HEK293 (cell line): Measurements from ENCODE around the gene APOB.

Source experiments
- CTCF ChIA-PET: fragments of 350-600 bp; formaldehyde crosslinking; extraction: SDS; loops from one replicate; lab custom pipeline; 2021; ENCODE audit warnings: antibody characterized with exemption; lab: Yijun Ruan, JAX
- POLR2A ChIA-PET: fragments of 300-600 bp; formaldehyde crosslinking; extraction: SDS; loops from one replicate; lab custom pipeline; 2020; ENCODE audit warnings: antibody characterized with exemption, inconsistent platforms; lab: Yijun Ruan, JAX
- H3K27ac ChIP-seq: fragments of 200-500 bp; sonication (Bioruptor generic); 2 replicates; pipeline ENCODE4 v1.5.1; 2014; ENCODE audit warnings: low read depth, low read length, control low read depth, inconsistent platforms; ENCODE audit errors: extremely low read depth
- H3K36me3 ChIP-seq, 2 experiments: fragments of 200-500 bp in 1 of 2; sonication (Bioruptor generic) in 1 of 2; 1 replicate in 1 of 2; 2 replicates in 1 of 2; pipeline ENCODE4 v1.5.1; 2014 to 2017; ENCODE audit warnings: inconsistent platforms in 2 of 2, low read length in 2 of 2; ENCODE audit not compliant: control insufficient read depth in 2 of 2, insufficient read depth in 1 of 2
- H3K4me1 ChIP-seq: fragments of 200-500 bp; sonication (Bioruptor generic); 2 replicates; pipeline ENCODE4 v1.5.1; 2014; ENCODE audit warnings: mild to moderate bottlenecking, low read length, inconsistent platforms; ENCODE audit not compliant: control insufficient read depth, insufficient read depth
- H3K4me3 ChIP-seq: 2 replicates; pipeline ENCODE4 v1.5.1; 2011; ENCODE audit warnings: low read depth, mild to moderate bottlenecking, control low read depth, low read length, moderate library complexity
- H3K9me3 ChIP-seq: fragments of 200-500 bp; sonication (Bioruptor generic); 2 replicates; pipeline ENCODE4 v1.5.1; 2014; ENCODE audit warnings: low read depth, low read length, inconsistent platforms; ENCODE audit not compliant: control insufficient read depth, insufficient read depth
- GLI4 ChIP-seq: fragments of 450-650 bp; formaldehyde crosslinking; IDR thresholded peaks from 2 replicates; pipeline ENCODE4 v1.5.1; 2016; ENCODE audit warnings: missing biosample characterization, missing genetic modification characterization
- GLIS1 ChIP-seq: fragments of 450-650 bp; formaldehyde crosslinking; IDR thresholded peaks from 2 replicates; pipeline ENCODE4 v1.5.1; 2016; ENCODE audit warnings: missing biosample characterization, missing genetic modification characterization
- HOXD13 ChIP-seq: sonication (generic); formaldehyde crosslinking; IDR thresholded peaks from 2 replicates; pipeline ENCODE4 v1.8.0; 2022; ENCODE audit warnings: missing genetic modification reagents, borderline replicate concordance
- KLF9 ChIP-seq: fragments of 450-650 bp; formaldehyde crosslinking; IDR thresholded peaks from 2 replicates; pipeline ENCODE4 v1.5.1; 2016; ENCODE audit warnings: missing biosample characterization, missing genetic modification characterization, low read depth
- MYNN ChIP-seq: fragments of 450-650 bp; formaldehyde crosslinking; IDR thresholded peaks from 2 replicates; pipeline ENCODE4 v1.5.1; 2016; ENCODE audit warnings: missing biosample characterization, missing genetic modification characterization, borderline replicate concordance
- SALL2 ChIP-seq: fragments of 450-650 bp; formaldehyde crosslinking; IDR thresholded peaks from 2 replicates; pipeline ENCODE4 v1.5.0; 2017; ENCODE audit warnings: missing biosample characterization, mild to moderate bottlenecking, missing genetic modification characterization, borderline replicate concordance
- SCRT2 ChIP-seq: fragments of 450-650 bp; formaldehyde crosslinking; IDR thresholded peaks from 2 replicates; pipeline ENCODE4 v1.5.1; 2016; ENCODE audit warnings: missing biosample characterization, missing genetic modification characterization
- ZBTB7A ChIP-seq: fragments of 450-650 bp; formaldehyde crosslinking; IDR thresholded peaks from 2 replicates; pipeline ENCODE4 v1.5.1; 2016; ENCODE audit warnings: low read depth, missing biosample characterization, missing genetic modification characterization
- ZNF239 ChIP-seq: fragments of 450-650 bp; formaldehyde crosslinking; IDR thresholded peaks from 2 replicates; pipeline ENCODE4 v1.5.1; 2016; ENCODE audit warnings: missing biosample characterization, missing genetic modification characterization
- ZNF292 ChIP-seq: fragments of 450-650 bp; formaldehyde crosslinking; IDR thresholded peaks from 2 replicates; pipeline ENCODE4 v1.5.1; 2016; ENCODE audit warnings: low read depth, missing biosample characterization, missing genetic modification characterization, borderline replicate concordance
- ZNF433 ChIP-seq: fragments of 450-650 bp; formaldehyde crosslinking; IDR thresholded peaks from 2 replicates; pipeline ENCODE4 v1.5.1; 2016; ENCODE audit warnings: missing biosample characterization, missing genetic modification characterization, low read depth
- ZNF473 ChIP-seq: fragments of 450-650 bp; formaldehyde crosslinking; IDR thresholded peaks from 2 replicates; pipeline ENCODE4 v1.5.1; 2017; ENCODE audit warnings: missing biosample characterization, missing genetic modification characterization
- ZNF48 ChIP-seq: fragments of 450-650 bp; formaldehyde crosslinking; IDR thresholded peaks from 2 replicates; pipeline ENCODE4 v1.5.1; 2016; ENCODE audit warnings: missing biosample characterization, missing genetic modification characterization
- ZNF600 ChIP-seq: fragments of 450-650 bp; formaldehyde crosslinking; IDR thresholded peaks from 2 replicates; pipeline ENCODE4 v1.5.1; 2016; ENCODE audit warnings: missing biosample characterization, missing genetic modification characterization
- ZNF610 ChIP-seq: fragments of 450-650 bp; formaldehyde crosslinking; IDR thresholded peaks from 2 replicates; pipeline ENCODE4 v1.5.1; 2016; ENCODE audit warnings: missing biosample characterization, missing genetic modification characterization, borderline replicate concordance
- ZNF654 ChIP-seq: fragments of 450-650 bp; formaldehyde crosslinking; IDR thresholded peaks from 2 replicates; pipeline ENCODE4 v1.5.1; 2016; ENCODE audit warnings: low read depth, missing biosample characterization, missing genetic modification characterization
- ZNF768 ChIP-seq: fragments of 450-650 bp; formaldehyde crosslinking; IDR thresholded peaks from 2 replicates; pipeline ENCODE4 v1.5.1; 2018; ENCODE audit warnings: missing biosample characterization, mild to moderate bottlenecking, missing genetic modification characterization
- ZNF792 ChIP-seq: fragments of 450-650 bp; formaldehyde crosslinking; IDR thresholded peaks from 2 replicates; pipeline ENCODE4 v1.5.1; 2016; ENCODE audit warnings: missing biosample characterization, missing genetic modification characterization
- ZSCAN23 ChIP-seq: fragments of 450-650 bp; formaldehyde crosslinking; IDR thresholded peaks from 2 replicates; pipeline ENCODE4 v1.5.1; 2016; ENCODE audit warnings: missing biosample characterization, missing genetic modification characterization
- TF ChIP-seq, protein P1 (sequence below): fragments of 450-650 bp; formaldehyde crosslinking; IDR thresholded peaks from 2 replicates; pipeline ENCODE4 v1.5.1; 2017; ENCODE audit warnings: missing biosample characterization, missing genetic modification characterization
- TF ChIP-seq, protein P2 (sequence below): fragments of 450-650 bp; formaldehyde crosslinking; IDR thresholded peaks from 2 replicates; pipeline ENCODE4 v1.5.1; 2016; ENCODE audit warnings: missing biosample characterization, missing genetic modification characterization, low read depth
- TF ChIP-seq, protein P3 (sequence below): fragments of 450-650 bp; formaldehyde crosslinking; IDR thresholded peaks from 2 replicates; pipeline ENCODE4 v1.5.1; 2016; ENCODE audit warnings: missing biosample characterization, missing genetic modification characterization

The APOB gene

DNA sequence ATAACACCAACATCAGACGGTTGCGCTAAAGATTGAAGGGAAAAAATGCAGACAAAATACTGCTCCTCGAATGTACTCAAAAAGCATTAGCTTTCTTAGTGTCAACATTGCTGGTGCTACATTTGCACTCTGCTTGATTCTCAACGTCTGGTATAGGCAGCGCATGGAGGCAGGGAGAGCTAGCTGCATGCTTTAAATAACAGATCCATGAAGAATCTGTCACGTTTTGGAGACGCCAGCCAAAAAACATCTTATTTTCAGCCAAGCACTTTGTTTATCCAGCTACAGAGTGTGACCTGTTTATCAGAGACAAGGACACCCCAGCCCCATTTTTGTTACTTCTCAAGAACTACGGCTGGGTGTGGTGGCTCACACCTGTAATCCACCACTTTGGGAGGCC is 59.5 kb downstream of the APOB start (continued):
- TF ChIP-seq, protein P1, sequence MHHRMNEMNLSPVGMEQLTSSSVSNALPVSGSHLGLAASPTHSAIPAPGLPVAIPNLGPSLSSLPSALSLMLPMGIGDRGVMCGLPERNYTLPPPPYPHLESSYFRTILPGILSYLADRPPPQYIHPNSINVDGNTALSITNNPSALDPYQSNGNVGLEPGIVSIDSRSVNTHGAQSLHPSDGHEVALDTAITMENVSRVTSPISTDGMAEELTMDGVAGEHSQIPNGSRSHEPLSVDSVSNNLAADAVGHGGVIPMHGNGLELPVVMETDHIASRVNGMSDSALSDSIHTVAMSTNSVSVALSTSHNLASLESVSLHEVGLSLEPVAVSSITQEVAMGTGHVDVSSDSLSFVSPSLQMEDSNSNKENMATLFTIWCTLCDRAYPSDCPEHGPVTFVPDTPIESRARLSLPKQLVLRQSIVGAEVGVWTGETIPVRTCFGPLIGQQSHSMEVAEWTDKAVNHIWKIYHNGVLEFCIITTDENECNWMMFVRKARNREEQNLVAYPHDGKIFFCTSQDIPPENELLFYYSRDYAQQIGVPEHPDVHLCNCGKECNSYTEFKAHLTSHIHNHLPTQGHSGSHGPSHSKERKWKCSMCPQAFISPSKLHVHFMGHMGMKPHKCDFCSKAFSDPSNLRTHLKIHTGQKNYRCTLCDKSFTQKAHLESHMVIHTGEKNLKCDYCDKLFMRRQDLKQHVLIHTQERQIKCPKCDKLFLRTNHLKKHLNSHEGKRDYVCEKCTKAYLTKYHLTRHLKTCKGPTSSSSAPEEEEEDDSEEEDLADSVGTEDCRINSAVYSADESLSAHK: no peak
- no peak for TF ChIP-seq ZNF48 (tag by site-specific recombination)
- no peak for TF ChIP-seq ZNF433 (tag by site-specific recombination)
- no peak for TF ChIP-seq ZNF610 (tag by site-specific recombination)
- TF ChIP-seq, protein P2, sequence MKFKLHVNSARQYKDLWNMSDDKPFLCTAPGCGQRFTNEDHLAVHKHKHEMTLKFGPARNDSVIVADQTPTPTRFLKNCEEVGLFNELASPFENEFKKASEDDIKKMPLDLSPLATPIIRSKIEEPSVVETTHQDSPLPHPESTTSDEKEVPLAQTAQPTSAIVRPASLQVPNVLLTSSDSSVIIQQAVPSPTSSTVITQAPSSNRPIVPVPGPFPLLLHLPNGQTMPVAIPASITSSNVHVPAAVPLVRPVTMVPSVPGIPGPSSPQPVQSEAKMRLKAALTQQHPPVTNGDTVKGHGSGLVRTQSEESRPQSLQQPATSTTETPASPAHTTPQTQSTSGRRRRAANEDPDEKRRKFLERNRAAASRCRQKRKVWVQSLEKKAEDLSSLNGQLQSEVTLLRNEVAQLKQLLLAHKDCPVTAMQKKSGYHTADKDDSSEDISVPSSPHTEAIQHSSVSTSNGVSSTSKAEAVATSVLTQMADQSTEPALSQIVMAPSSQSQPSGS (tag by site-specific recombination): no peak
- TF ChIP-seq GLI4: no peak

DNA sequence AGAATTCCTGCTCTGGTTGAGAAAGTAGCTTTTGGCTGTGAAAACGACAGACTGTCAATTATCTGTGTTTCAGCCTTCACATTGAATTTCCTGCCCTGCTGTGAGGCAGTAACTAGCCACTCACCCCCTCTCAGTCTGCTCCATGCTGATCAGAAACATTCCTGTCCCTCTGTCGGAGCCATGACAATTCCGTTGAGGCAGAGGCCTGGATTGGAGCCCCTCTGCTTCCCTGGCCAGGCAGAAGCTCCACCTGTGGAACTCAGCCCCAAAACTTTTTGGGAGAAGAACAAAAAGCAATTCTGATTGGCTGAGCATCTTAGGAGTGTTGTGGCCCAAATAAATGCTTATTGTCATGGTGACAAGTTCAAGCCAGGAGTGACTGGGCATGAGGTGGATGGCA is 60.0 kb downstream of the APOB start:
- H3K27ac ChIP-seq: no peak overlapping the region
- no peaks in the 10 kb centered on the region for H3K36me3 ChIP-seq
- no peaks in the 10 kb centered on the region for H3K4me1 ChIP-seq
- ChIA-PET POLR2A (no interaction called here), CTCF (interaction anchor here (0.7 kb wide), 1 partner anchor 94 kb away, joined by 3 read pairs; no protein-coding TSS in a partner anchor)
- H3K9me3 ChIP-seq: no peaks in the 10 kb centered on the region
- H3K4me3 ChIP-seq: no peak overlapping the region
- TF ChIP-seq HOXD13 (CRISPR knock-in tag): no peak
- TF ChIP-seq ZNF792: no peak

DNA sequence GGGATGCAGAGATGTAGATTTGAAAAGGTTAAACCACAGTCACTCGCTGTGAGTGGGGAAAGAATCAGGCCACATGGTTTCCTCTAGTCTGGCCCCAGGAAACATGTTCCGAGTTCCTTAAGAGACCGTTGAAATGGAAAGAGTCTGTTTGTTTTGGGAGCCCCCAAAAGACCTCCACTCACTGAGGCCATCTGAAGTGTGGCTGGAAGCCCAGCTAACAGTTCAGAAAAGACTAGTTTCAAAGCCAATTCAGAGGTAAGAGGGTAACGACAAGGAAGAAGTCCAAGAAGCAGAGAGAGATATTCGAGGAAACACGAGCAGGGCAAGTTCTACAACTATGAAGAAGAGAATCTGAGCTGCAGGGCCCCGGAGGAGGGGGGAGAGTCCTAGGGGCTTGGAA is 61.0 kb downstream of the APOB start:
- no peak overlapping the region for H3K4me3 ChIP-seq
- no peak for TF ChIP-seq ZNF600 (tag by site-specific recombination)
- TF ChIP-seq ZNF292: no peak
- no peak for TF ChIP-seq KLF9
- TF ChIP-seq, protein P3, sequence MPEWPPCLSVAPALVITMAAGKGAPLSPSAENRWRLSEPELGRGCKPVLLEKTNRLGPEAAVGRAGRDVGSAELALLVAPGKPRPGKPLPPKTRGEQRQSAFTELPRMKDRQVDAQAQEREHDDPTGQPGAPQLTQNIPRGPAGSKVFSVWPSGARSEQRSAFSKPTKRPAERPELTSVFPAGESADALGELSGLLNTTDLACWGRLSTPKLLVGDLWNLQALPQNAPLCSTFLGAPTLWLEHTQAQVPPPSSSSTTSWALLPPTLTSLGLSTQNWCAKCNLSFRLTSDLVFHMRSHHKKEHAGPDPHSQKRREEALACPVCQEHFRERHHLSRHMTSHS: no peak
- no peak for TF ChIP-seq ZSCAN23
- TF ChIP-seq SALL2 (tag by site-specific recombination): no peak
- no peak for TF ChIP-seq ZNF239 (tag by site-specific recombination)
- TF ChIP-seq ZNF768 (tag by site-specific recombination): no peak
- no peak for TF ChIP-seq MYNN (tag by site-specific recombination)
- TF ChIP-seq ZNF654 (tag by site-specific recombination): no peak
- TF ChIP-seq GLIS1: no peak
- no peak for TF ChIP-seq SCRT2
- TF ChIP-seq ZBTB7A: no peak
- no peak for TF ChIP-seq ZNF473 (tag by site-specific recombination)
- TF ChIP-seq, all 188 proteins: peak for 0
- ChIA-PET POLR2A (no interaction called here), CTCF (interaction anchor here (0.6 kb wide), 1 partner anchor 43 kb away, joined by 3 read pairs; no protein-coding TSS in a partner anchor)
- Histone ChIP-seq H3K27ac (no peak overlapping the region), H3K4me1 (no peaks in the 10 kb centered on the region), H3K9me3 (no peaks in the 10 kb centered on the region), H3K36me3 (no peaks in the 10 kb centered on the region)
